HL-60/S4 treated with phorbol 12-myristate 13-acetate at 8.2 ng/mL for 4 days and 3 days (cell line): ENCODE data around the gene UNC79.

ENCODE experiments used
- in situ Hi-C: fragments of 300-500 bp; cut with MboI; formaldehyde crosslinking; loops from 2 replicates; pipeline ENCODE4 v1.15.0; 2022; ENCODE audit warnings: low sequenced_read_pairs

The UNC79 gene

DNA sequence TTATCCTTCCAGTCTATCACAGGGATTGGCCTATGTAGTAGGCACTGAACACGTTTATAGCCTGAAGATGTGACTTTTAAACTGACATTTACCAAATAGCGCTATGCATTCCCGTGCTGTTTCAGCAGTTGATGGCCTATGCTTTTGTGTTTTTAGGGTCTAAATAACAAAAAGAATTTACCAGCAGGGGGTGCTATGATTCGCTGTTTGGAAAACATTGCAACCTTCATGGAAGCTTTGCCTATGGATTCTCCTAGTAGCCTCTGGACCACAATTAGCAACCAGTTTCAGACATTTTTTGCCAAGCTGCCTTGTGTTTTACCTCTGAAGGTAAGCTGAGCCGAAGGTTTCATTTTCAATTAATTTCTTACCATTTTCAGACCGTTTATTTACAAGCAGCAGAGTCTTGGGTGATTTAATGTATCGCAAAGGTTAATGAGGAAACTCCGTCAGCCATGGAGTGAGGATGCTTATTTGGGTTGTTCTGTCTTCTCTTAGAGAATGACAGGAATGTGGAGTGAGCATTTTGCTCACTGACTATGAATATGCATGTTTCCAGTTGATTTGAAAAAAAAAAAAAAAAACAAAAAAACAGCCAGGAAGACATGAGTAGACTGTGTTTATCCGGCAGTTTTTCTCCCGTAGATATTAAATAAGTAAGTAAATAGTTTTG lies 224.5 kb downstream of the UNC79 start:
- in situ Hi-C loops = loop anchor here (25.0 kb wide), 1 partner anchor 232 kb away; no protein-coding TSS in a partner anchor

DNA sequence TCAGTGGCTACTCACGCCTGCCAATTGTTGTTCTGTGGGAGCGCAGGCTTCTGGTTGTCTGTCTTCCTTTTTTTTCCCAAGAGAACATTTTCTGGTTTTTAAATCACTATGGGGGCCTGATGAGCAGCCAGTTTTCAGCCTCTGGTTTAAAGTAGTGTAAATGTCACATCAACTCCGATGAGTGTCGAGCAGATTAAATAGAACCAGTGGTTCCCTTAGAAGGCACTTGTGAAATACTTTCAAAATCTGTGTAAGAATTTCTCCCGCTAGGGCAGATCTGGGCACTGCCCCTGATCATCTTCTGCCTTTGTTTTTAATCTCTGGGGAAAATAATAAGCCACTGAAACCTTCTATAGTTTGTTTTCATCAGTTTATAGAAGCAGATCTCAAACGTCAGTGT lies 227.1 kb downstream of the UNC79 start:
- in situ Hi-C loops = loop anchor here (25.0 kb wide), 1 partner anchor 229 kb away; no protein-coding TSS in a partner anchor

DNA sequence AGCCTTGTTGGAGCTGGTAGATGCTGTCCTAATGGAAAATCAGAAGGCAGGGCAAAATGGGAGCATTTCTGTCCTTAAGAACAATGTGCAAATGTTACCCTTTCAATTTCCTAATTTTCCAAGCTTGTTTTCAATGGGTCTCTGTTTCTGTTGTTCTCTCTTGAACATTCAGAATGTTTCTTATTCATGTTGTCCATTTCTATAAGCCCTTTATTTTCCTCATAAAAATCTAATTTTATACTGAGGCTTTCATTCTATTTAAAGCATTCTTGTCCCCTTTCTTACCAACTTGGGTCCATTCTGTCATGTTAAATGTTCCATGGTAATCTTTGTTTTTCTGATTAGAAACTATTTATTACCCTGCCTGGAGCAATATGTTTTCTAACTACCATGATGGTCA lies 232.6 kb downstream of the UNC79 start:
- in situ Hi-C loops = loop anchor here (25.0 kb wide), 1 partner anchor 224 kb away; no protein-coding TSS in a partner anchor

DNA sequence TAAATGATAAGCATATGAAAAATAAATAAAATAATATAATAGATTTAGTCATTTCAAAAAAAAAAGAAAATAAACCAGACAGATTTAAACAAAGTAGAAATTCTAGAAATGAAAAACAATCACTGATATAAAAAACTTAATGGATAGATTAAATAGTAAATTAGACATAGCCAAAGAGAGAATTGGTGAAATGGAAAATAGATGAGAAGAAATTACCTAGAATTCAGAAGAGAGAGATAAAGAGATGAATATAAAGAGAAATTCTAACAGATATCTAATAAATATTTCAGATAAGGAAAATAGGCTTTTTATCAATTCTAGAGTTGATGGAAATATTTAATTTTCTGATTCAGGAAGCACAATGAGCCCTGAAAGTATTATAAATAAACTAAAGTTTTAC lies 234.4 kb downstream of the UNC79 start:
- in situ Hi-C loops = loop anchor here (25.0 kb wide), 1 partner anchor 222 kb away; no protein-coding TSS in a partner anchor

DNA sequence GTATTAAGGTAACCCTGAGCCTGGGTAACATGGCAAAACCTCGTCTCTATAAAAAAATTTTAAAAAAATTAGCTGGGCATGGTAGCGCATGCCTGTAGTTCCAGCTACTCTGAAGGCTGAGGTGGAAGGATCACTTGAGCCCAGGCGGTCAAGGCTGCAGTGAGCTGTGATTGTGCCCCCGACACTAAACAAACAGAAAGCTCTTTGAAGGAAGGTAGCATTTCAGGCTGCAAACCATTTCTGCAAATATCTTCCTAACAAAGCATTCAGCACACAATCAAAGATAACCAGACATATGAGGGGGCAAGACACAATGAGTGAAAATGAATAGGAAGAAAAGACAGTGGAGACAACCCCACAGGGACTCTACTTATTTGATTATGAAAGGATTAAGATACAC lies 238.9 kb downstream of the UNC79 start:
- in situ Hi-C loops = loop anchor here (25.0 kb wide), 1 partner anchor 218 kb away; no protein-coding TSS in a partner anchor

DNA sequence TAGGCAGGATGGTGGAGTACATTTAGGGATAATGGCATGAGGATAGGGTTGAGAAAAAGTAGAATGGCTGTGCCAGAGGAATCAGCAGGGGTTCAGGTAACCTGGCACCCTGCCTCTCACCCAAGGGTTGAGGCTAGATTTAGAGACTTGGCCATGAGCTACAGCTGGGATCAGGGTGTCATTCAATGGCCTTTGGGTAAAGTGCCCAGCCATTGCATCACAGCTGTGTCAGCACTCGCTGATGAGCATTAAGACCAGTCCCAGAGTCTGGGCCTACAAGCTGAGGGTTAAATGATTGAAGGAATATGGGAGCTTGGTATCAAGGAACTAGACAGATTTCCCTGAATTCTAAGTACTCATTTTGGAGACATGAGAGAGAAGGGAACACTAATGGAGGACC lies 243.6 kb downstream of the UNC79 start:
- in situ Hi-C loops = loop anchor here (25.0 kb wide), 1 partner anchor 213 kb away; no protein-coding TSS in a partner anchor

DNA sequence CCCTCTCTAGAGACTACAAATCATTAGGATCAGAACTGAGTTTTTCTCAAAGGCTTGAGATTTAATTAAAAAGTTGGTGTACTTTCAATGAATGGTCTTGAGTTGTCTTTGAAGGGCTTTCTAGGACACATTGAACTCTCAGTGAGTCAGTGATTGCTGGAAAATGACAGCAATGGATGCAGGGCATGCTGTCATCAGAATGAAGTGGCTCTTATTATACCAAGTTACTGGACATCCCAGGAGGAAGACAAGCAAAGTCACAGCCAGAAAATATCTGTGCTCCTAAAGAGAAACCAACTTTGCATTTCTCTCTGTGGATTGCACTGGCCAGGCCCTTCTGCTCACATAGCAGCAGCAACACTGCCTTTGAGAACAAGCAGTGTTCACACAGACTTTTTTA lies 244.9 kb downstream of the UNC79 start:
- in situ Hi-C loops = no loop called here

DNA sequence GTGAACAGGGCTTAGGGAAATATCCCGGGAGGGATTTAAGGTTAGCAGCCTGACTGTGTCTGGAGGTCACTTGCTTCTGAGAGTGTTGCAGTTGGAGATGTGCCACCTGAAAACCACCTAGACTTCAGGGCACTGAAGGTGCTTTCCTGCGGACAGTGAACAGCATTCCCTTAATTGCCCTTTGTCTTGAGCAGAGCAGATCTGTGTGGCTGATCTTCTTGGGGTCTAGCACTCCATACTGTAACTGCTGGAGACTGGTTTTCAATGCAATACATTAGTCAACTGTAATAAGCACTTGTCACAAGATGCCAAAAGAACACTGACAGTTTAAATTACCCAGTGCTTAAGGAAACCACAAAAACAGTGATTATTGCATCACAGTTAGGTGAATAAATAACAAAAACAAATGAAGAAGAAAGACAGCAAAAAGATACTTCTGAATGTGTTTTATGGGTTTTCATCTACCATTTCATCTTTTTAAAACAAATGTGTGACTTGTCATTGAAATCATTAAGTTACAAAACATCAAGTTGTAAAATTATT lies 245.7 kb downstream of the UNC79 start:
- in situ Hi-C loops = no loop called here

DNA sequence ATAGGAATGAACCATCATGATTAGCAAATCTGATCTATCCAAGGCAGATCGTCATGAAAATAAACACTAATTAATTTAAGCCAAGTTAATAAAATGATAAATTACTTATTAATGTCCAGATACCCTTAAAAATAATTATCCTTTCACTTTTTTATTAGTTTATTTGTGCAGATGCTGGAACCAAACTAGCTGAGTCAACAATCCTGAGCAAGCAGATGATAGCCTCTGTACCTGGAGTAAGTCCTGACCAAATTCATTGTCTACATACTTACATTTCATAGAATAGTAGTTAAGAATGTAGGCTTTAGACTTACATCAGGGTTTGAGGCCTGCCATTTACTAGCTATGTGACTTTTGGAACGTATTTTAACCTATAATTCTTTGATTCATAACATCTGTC lies 251.7 kb downstream of the UNC79 start:
- in situ Hi-C loops = no loop called here

DNA sequence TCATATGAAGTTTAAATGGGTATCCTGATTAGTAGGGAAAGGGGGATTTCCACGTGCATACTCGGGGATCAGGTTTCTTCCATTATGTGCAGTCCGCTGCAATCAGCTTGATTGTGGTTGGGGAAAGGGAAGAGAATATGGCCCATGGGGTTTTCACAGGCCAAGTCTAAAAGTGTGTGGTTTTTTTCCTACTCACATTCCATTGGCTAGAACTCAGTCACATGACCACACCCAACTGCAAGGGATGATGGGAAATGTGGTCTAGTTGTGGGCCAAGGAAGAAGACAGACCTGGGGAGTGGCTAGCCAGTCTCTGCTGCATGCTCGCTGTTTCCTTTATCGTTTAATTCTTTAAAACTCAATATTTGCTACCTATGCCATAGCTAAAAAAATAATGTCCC lies 252.5 kb downstream of the UNC79 start:
- in situ Hi-C loops = no loop called here

DNA sequence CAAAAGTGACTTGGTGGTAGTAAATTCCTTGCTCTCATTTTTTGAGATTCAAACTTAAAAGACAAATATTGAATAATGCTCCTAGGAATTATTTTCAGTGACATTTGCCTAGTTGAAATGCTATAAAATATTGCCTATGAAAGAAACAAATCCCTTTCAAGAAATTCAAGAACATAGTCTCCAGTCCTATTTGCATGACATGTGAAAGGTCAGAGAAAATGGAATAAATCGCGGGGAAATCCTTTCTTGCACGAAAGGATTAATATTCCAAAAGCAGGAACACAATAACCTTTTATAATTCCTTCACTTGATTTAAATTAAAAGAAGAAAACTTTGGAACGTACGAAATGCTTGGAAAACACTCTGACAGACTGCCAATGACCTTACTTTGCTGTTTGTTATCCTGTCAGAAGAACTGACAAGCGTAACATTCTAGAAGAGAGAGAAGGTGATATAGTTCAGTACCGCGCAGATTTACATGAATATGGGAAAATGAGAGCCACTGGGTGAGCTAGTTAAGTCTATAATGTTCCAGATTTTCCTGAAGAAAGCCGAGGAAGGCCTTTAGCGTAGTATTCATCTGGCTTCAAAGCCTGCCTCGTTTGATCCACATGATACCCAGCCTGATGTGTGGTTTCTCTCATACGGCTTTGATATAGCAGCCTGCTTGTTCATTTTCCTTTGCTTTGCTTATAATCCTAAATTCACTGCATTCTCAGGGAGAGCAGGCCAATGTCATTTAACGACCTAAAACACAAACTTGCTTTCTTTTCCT lies 254.6 kb downstream of the UNC79 start:
- in situ Hi-C loops = no loop called here

DNA sequence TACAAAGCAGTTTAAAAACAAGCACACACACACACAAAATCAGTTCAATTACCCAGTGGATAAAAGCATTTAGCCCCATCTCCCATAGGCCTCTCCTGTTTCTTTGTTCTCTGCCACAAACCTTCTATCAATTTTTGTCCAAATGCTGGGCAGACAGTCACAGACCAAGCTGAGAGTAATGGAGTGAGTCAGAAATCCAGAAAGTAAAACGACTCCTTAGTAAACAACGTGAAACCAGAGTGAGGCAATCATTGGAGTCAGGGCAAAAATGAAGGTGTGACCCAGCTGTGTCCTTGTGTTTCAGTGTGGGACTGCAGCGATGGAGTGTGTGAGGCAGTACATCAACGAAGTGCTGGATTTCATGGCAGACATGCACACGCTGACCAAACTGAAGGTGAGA lies 255.5 kb downstream of the UNC79 start:
- in situ Hi-C loops = no loop called here

DNA sequence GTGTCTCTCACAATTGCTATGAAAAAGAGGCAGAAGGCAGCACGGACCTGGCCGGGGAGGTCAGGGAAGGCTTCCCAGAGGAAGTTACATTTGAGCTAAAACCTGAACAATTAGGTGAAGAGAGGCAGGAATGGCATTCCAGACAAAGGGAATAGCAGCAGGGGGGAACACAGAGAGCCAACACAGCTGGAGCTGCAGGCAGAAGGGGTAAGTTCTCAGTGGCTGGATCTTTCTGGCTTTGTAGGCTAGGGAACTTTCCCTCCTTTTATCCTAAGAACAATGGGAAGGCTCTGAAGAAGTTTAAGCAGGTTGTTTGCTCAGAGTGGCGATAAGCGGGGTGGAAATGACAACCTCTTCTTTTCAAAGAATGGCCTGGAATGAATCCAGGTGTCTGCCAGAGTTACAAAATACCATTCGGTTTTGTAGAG lies 257.5 kb downstream of the UNC79 start:
- in situ Hi-C loops = no loop called here

DNA sequence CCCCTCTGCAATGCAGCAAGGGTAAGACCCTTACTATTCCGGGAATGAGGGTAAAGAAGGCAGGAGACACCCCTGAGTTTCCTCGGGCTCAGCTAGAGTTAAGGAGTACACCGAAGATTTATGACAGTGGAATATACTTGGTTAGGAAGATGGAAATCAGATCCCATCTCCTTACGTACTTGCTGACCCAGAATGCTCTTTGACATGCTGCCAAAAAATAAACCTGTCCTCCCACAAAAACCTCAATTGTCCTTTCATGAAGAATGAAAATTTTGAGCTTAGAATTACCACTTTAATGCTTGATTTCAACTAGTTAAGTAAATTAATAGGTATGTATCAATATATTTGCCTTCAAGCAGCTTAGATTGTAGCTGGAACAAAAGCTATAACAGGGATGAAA lies 258.1 kb downstream of the UNC79 start:
- in situ Hi-C loops = no loop called here

DNA sequence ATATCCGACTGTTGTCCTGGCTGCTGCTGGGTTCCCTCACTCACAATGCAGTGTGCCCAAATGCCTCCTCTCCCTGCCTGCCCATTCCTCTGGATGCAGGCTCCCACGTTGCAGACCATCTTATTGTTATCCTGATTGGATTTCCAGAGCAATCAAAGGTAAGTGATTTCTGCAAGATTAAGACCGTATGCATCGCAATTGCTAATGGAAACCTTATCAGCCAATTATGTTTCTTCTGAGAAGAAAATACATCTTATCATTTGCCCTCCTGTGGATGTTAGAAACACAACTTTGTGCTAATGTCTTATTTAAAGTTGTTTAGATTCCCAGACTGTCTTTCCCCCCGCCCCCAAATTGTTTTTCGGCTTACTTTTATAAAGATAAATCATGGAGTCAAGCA lies 259.4 kb downstream of the UNC79 start:
- in situ Hi-C loops = no loop called here

DNA sequence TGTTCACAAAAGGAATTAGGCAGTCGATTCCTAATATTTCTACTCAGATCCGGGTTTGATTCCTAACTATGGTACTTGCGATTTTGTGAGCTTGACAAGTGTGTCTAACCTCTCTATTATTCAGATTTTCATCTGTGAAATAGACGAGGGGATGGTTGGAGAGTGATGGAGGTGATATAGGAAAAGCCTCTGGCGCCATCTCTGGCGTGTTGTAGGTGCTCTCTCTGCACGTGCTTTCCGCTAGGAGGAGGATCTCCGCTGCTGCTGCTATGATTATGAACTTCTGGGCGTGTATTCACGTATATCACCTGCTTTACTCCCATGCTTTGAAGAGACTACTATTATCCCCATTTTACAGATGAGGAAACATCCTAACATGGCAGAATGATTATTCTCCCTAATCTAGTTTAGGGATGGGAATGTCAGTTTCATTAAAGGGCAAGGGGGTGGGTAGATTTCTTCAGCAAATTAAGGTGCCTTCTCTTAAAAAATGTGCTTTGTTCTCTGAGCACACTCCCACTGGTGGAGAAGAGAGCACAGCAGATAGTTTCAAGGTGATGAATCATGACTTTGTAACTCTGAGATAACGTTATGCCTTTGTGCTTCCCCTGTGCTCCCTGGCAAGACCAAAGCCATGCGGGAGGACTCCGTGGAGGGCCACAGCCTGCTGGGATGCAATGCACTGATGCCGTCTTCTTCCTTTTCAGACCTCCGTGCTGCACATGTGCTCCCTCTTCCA lies 260.5 kb downstream of the UNC79 start:
- in situ Hi-C loops = no loop called here

DNA sequence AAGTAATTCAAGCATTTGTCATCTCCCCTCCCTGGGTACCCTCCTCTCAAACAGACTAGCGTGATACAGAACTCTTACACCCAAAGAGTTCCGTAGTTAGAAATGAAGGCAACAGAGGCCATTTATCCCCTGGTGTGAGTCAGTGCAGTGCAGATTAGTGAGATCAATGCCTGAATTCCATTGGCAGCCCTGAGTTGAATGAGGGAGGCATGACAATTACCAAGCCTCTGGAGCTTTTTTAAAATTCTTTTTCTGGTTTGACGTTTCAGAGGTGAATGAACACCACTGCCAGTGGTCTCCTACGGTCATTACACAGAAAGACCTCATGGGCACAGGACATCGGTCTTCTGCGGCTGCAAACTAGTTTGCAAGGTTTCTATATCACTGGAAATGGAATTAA lies 263.2 kb downstream of the UNC79 start:
- in situ Hi-C loops = no loop called here

DNA sequence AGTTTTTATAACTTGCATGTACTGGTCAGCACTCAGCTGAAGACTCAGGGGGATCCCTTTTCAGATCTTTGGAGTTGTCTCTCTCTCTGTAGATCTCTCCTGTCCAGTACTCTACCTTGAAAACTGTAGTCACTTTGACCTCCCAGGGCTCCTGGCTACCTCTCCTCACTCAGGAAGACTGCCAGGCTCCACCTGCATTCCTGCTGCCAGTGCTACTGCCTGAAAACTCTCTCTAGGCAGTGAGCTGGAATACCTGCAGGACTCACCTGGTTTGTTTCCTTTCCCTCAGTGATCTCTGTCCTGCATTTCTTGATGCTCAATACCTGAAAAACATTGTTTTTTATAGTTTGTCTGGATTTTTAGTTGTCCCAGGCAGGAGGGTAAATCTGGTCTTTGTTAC lies 270.2 kb downstream of the UNC79 start:
- in situ Hi-C loops = no loop called here

DNA sequence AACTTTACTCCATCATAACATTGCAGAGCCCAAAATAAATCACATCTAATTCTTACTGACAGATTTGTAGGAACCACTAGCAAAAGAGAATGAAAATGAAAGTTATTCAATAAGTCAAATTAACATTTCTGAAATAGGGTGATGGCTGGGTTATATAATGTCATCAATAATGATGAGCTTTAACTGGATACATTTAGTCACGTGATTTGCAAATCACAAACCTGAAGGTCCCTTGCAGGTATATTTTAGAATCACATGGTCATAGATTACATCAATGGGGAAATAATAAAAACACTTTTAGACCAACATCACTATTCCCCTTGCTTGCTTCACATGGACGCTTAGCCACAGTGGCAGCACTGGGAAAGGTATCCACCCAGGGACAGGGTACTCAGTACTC lies 270.8 kb downstream of the UNC79 start:
- in situ Hi-C loops = no loop called here

DNA sequence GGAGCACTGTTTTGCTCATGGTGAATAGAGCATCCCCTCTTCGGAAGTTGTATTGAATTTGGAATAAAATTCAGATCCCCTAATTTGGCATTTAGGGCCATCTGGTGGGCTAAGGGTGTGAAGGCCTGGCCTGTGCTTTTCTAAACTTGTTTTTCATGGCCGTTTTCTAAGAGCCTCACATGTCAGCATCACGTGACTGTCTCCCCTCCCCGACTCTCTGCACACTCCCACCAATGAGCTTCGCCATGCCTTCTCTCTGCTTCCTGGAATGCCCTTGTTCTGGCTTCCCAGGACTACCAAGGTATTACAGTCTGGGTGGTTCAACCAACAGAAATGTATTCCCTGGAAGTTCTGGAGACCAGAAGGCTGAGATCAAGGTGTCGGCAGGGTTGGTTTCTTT lies 272.2 kb downstream of the UNC79 start:
- in situ Hi-C loops = no loop called here

DNA sequence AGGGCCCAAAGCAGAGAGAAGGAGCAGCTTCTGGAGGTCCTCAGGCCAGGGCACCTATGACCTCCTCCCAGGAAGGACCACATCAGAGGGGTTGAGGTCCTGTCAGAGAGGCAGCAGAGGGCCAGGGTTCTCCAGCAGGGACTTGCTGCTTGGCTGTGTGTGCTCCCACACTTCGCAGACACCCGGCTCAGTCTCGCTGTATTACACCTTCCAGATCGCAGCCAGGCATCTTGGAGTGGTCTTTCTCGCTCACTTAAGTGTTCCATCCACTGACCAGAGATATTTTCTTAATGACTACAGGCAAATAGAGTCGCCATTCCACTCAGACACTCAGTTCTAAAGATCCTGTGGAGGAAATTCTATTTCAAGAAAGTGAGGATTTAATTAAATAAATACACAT lies 273.2 kb downstream of the UNC79 start:
- in situ Hi-C loops = no loop called here
